Right atrium auricular region (tissue), 2 donors: ENCODE measurements around the gene CWF19L1. TPM values are rescaled to one million over a fixed set of nuclear protein-coding genes. Genes with fewer than 3 reads are reported as not detected.
A peak's percentile ranks its signal among the peaks of the same experiment; 100 is the strongest.
"Not testable (repeated sequence)": the region's sequence is repeated elsewhere in the genome, so short reads cannot be mapped to it uniquely, and the experiment has no call there.

Experiments
- DNase-seq: peaks from one replicate; pipeline ENCODE4 v3.0.0-alpha.2; 2019; ENCODE audit warnings: low spot score
- H3K27ac ChIP-seq, 2 donors: fragments of 200-600 bp; sonication (generic); 1 replicate in 1 of 2; 2 replicates in 1 of 2; pipeline ENCODE4 v1.5.1; 2016 to 2019
- H3K27me3 ChIP-seq, 2 donors: fragments of 200-600 bp; sonication (generic); one replicate each; pipeline versions ENCODE4 v1.5.1 to v1.6.0; 2017 to 2019
- H3K36me3 ChIP-seq: fragments of 200-600 bp; sonication (generic); one replicate; pipeline ENCODE4 v1.5.1; 2016
- H3K4me1 ChIP-seq, 2 donors: fragments of 200-600 bp; sonication (generic); one replicate each; pipeline versions ENCODE4 v1.5.1 to v1.6.0; 2017 to 2019
- H3K4me3 ChIP-seq, 2 donors: fragments of 200-600 bp; sonication (generic); 1 replicate in 1 of 2; 2 replicates in 1 of 2; pipeline ENCODE4 v1.5.1; 2017 to 2019; ENCODE audit warnings: mild to moderate bottlenecking in 1 of 2, moderate library complexity in 1 of 2
- H3K9me3 ChIP-seq, 2 donors: fragments of 200-600 bp; sonication (generic); one replicate each; pipeline ENCODE4 v1.5.1; 2019
- CTCF ChIP-seq, 2 donors: fragments of 200-600 bp; sonication (generic); IDR thresholded peaks; one replicate each; pipeline ENCODE4 v1.5.1; 2019; ENCODE audit warnings: antibody characterized with exemption in 2 of 2
- total RNA-seq, 2 donors: library from RNA; depleted of rRNA; stranded (reverse); fragments of >200 nt; gene quantifications; one replicate each; pipeline ENCODE4 v1.1.0, GENCODE V29; 2016

Gene CWF19L1
- total RNA-seq, 2 donors from 2014 or later = 8.1 to 10.5 TPM

DNA sequence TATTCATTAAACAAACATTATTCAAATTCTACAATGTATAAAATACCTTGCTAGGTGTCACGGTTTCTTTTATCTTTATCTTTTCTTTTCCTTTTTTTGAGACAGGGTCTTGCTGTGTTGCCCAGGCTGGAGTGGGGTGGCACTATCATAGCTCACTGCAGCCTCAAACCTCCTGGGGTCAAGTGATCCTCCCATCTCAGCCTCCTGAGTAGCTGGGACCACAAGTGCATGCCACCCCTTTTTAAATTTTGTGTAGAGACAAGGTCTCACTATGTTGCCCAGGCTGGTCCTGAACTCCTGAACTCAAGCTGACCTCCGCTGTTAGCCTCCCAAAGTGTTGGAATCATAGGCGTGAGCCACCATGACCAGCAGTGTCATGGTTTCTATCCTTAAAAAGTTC is 37.0 kb upstream of the CWF19L1 start:
- no peaks in the 10 kb centered on the region for H3K4me1 ChIP-seq
- H3K9me3 ChIP-seq = no peaks in the 10 kb centered on the region
- H3K36me3 ChIP-seq = no peaks in the 10 kb centered on the region
- DNase-seq = no peak
- H3K27ac ChIP-seq = no peak overlapping the region
- no peaks in the 10 kb centered on the region for H3K27me3 ChIP-seq
- no peak overlapping the region for H3K4me3 ChIP-seq
- no peak for TF ChIP-seq CTCF (IDR thresholded peaks at IDR 0.05)

GRCh38 chr10:100303724-100304319 is 36.4 kb upstream of the CWF19L1 start:
- peak; percentile 45 to 61 for TF ChIP-seq CTCF (IDR thresholded peaks at IDR 0.05)
- no peak for DNase-seq
- H3K4me3 ChIP-seq = no peak overlapping the region
- H3K9me3 ChIP-seq = no peaks in the 10 kb centered on the region
- H3K27me3 ChIP-seq = no peaks in the 10 kb centered on the region
- H3K4me1 ChIP-seq = no peaks in the 10 kb centered on the region
- no peak overlapping the region for H3K27ac ChIP-seq
- no peaks in the 10 kb centered on the region for H3K36me3 ChIP-seq

- not testable (repeated sequence) for H3K4me3 ChIP-seq, H3K9me3 ChIP-seq, H3K27me3 ChIP-seq, H3K36me3 ChIP-seq, DNase-seq, H3K27ac ChIP-seq, H3K4me1 ChIP-seq
These were observed 33.7 kb upstream of the CWF19L1 start for GRCh38 chr10:100301123-100301522.

- DNase-seq = no peak
- H3K4me3 ChIP-seq = no peak overlapping the region
- no peaks in the 10 kb centered on the region for H3K36me3 ChIP-seq
- H3K27ac ChIP-seq = no peak overlapping the region
- TF ChIP-seq CTCF (IDR thresholded peaks at IDR 0.05) = no peak
- no peaks in the 10 kb centered on the region for H3K9me3 ChIP-seq
- no peaks in the 10 kb centered on the region for H3K4me1 ChIP-seq
- H3K27me3 ChIP-seq = no peaks in the 10 kb centered on the region
These were observed 29.8 kb upstream of the CWF19L1 start for GRCh38 chr10:100297242-100297641.

DNA sequence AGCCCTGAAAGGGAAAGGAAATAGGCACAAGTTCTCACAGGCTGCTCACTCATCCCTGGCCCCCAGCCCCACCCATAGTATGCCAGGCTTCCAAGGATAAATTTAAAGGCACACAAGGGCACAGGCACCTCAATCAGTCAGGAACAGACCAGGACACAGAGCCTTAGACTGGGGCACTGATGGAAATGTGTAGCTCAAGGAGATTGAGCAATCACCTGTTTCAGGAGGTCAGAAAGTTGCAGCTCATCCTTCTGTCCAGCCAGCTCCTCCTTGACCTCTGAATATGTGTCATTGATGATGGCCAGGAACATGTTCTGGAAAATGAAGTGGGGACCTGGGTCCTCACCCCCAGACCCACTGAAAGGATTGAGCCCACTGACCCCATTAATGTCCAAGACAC is 25.6 kb upstream of the CWF19L1 start:
- H3K36me3 ChIP-seq = no peaks in the 10 kb centered on the region
- H3K27ac ChIP-seq = no peak overlapping the region
- no peaks in the 10 kb centered on the region for H3K4me1 ChIP-seq
- H3K27me3 ChIP-seq = no peaks in the 10 kb centered on the region
- DNase-seq = no peak
- H3K9me3 ChIP-seq = no peaks in the 10 kb centered on the region
- TF ChIP-seq CTCF (IDR thresholded peaks at IDR 0.05) = no peak
- no peak overlapping the region for H3K4me3 ChIP-seq

GRCh38 chr10:100292300-100292699 is 24.9 kb upstream of the CWF19L1 start:
- not testable (repeated sequence) for H3K36me3 ChIP-seq, H3K4me3 ChIP-seq, H3K9me3 ChIP-seq, H3K27ac ChIP-seq, H3K27me3 ChIP-seq, H3K4me1 ChIP-seq
- peak; percentile 69 for DNase-seq

DNA sequence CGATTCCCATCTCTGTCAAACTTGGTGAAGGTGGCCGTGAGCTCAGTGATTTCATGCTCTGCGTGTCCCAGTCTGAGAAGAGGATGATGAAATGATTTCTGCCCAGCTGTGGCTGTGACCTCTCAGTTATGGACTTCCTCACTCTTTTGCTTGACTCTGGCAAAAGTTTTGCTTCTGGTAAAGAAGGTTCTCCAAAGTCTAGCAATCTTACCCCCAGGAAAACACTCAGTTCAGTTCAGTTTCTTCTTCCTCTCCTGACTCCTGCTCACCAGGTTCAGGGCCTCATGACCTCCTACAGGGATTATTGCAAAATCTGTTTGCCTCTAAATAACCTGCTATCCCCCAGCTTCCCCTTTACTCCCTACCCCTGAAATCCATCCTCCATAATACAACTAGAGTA is 23.9 kb upstream of the CWF19L1 start:
- Histone ChIP-seq H3K9me3 (no peaks in the 10 kb centered on the region), H3K4me1 (peaks cover 0 to 4% of the 10 kb centered on the region in 2 donors), H3K27ac (no peak overlapping the region), H3K36me3 (no peaks in the 10 kb centered on the region), H3K27me3 (no peaks in the 10 kb centered on the region), H3K4me3 (no peak overlapping the region)
- TF ChIP-seq CTCF (IDR thresholded peaks at IDR 0.05) = no peak
- no peak for DNase-seq
